Lung microvascular endothelial cell (primary cell): Measurements from ENCODE around the gene TMPRSS3. TPM values are rescaled to one million over a fixed set of nuclear protein-coding genes. Genes with fewer than 3 reads are reported as not detected.

Experiments
- DNase-seq, 2 donors: peaks; one replicate each; pipeline versions ENCODE4 v3.0.0 to v3.0.0-alpha.2; 2010; ENCODE audit warnings: low read depth in 2 of 2
- total RNA-seq: library from RNA; depleted of rRNA; stranded (reverse); fragments of >200 nt; gene quantifications from 2 replicates; pipeline ENCODE4 v1.2.1, GENCODE V29; 2014

Gene TMPRSS3
- total RNA-seq, 1 donor from 2014 or later, result not detected

GRCh38 chr21:42337276-42337675 lies 58.6 kb downstream of the TMPRSS3 start:
- no peak for DNase-seq

- no peak for DNase-seq
Measured at GRCh38 chr21:42336054-42336453, 59.8 kb downstream of the TMPRSS3 start.

- no peak for DNase-seq
Measured at GRCh38 chr21:42332557-42333317, 63.1 kb downstream of the TMPRSS3 start.

GRCh38 chr21:42331660-42332059 lies 64.2 kb downstream of the TMPRSS3 start:
- no peak for DNase-seq

GRCh38 chr21:42330380-42331371 lies 65.2 kb downstream of the TMPRSS3 start:
- DNase-seq, result no peak

- DNase-seq, result no peak
Measured at GRCh38 chr21:42324896-42325295, 71.0 kb downstream of the TMPRSS3 start.

Other genes starting within 250 kb of the TMPRSS3 start
- gene ABCG1, start 176.9 kb downstream of the TMPRSS3 start, total RNA-seq, result 76.9 and 156 TPM in 2 replicates
- gene TFF3, start 80.6 kb downstream of the TMPRSS3 start, total RNA-seq, result 138 and 1,055 TPM in 2 replicates
- not detected in 2 replicates for gene TFF2, start 45.1 kb downstream of the TMPRSS3 start, total RNA-seq
- gene TFF1, start 29.5 kb downstream of the TMPRSS3 start, total RNA-seq, result not detected in 2 replicates
- gene UBASH3A, start 7.8 kb upstream of the TMPRSS3 start, total RNA-seq, result not detected in 2 replicates
- not detected in 2 replicates for gene RSPH1, start 100.2 kb upstream of the TMPRSS3 start, total RNA-seq
- gene SLC37A1, start 117.8 kb upstream of the TMPRSS3 start, total RNA-seq, result 8.3 and 13.3 TPM in 2 replicates